ENCODE measurements around the gene CD164L2.

DNA sequence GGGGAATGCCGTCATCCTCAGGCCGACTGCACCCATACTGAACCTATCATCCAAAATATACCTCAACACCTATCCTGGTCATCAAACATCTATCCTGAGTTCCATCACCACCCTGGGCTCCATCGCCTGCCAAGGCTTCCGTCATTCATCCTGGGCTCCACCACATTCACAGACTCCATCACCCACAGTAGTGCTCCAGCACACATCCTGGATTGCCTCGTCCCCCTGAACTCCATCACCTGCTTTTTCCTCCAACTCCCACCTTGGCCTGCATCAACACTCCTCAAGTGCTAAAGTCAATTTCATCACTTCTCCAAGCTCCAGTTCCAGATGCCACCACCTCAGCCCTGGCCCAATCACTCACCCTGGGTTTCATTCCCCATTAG, 24.2 kb downstream of the CD164L2 start:
- no peak for TF ChIP-seq EZH2 (IDR thresholded peaks at IDR 0.05; ENCODE audit: borderline replicate concordance, low read length)
- TF ChIP-seq, protein P1, sequence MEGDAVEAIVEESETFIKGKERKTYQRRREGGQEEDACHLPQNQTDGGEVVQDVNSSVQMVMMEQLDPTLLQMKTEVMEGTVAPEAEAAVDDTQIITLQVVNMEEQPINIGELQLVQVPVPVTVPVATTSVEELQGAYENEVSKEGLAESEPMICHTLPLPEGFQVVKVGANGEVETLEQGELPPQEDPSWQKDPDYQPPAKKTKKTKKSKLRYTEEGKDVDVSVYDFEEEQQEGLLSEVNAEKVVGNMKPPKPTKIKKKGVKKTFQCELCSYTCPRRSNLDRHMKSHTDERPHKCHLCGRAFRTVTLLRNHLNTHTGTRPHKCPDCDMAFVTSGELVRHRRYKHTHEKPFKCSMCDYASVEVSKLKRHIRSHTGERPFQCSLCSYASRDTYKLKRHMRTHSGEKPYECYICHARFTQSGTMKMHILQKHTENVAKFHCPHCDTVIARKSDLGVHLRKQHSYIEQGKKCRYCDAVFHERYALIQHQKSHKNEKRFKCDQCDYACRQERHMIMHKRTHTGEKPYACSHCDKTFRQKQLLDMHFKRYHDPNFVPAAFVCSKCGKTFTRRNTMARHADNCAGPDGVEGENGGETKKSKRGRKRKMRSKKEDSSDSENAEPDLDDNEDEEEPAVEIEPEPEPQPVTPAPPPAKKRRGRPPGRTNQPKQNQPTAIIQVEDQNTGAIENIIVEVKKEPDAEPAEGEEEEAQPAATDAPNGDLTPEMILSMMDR (conservative IDR thresholded peaks at IDR 0.05 in 1 of 2, IDR thresholded peaks at IDR 0.05 in 1 of 2; ENCODE audit: extremely low read depth in 1 of 2, insufficient read depth in 1 of 2, low read depth in 1 of 2, low read length in 2 of 2), result no peak

Measured in mammary epithelial cell (primary cell).